Measurements from ENCODE around the gene VPS54.

DNA sequence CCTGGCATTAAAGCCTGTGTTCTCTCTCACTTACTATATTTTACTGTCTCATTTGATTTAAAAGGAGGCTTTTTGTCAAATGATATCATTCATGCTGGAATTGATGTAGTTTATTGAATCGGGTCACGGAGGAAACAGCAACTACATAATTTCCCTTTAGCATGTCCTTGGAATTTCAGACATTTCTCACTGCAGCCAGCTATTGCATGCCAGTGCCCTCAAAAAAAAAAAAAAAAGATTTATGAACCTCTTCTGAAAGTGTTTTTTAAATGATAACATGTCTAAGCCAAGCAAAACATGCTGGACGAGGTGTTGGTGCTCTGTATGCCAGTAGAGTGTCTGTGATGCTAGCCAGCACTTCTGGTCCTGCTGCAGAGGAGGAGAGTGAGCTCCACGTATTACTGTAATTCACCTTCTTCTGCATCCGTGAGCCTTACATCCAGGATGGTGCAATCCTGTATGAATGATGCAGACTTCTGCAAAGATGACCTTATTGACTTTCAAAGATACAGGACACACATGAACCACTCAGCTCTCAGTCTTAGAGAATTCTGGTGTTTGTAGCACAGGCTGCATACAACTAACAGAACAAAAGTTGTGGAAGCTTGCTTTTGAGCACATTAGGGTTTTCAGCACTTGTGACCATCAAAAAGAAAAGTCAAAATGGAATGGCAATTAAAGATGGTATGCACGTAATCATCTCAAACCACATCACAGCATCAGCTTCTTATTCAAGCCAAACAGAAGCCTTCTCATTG is 146.5 kb downstream of the VPS54 start:
- TF ChIP-seq TAF1 (IDR thresholded peaks at IDR 0.05; ENCODE audit: low read depth, low read length) (no peak), POLR2A (IDR thresholded peaks at IDR 0.05; ENCODE audit: low read depth, low read length) (no peak), SPI1 (IDR thresholded peaks at IDR 0.05; ENCODE audit: low read depth, low read length) (no peak), POLR2AphosphoS5 (IDR thresholded peaks at IDR 0.05; ENCODE audit: low read depth, low read length) (no peak)
